ENCODE data around the gene DIP2B. TPM values are rescaled to one million over a fixed set of nuclear protein-coding genes. Genes with fewer than 3 reads are reported as not detected.

DIP2B gene
- total and polyA plus RNA-seq, 2 of the 13 experiments (the other 11 are each of a cell fraction or from before 2014, with no cell fraction given), result 32.1 to 35.8 TPM

GRCh38 chr12:50504798-50505674 is at the start of gene DIP2B (continued):
- TF ChIP-seq ELK4 (CRISPR knock-in tag; IDR thresholded peaks at IDR 0.05; ENCODE audit: borderline replicate concordance) (no peak), ZNF629 (CRISPR knock-in tag; conservative IDR thresholded peaks at IDR 0.05) (peak; percentile 97), ZNF792 (CRISPR knock-in tag; IDR thresholded peaks at IDR 0.05) (0 out of 2 replicates have a peak, but pooled peaks have one; percentile 20), MATR3 (CRISPR knock-in tag; IDR thresholded peaks at IDR 0.05) (no peak), CREBL2 (CRISPR knock-in tag; IDR thresholded peaks at IDR 0.05; ENCODE audit: borderline replicate concordance) (no peak; the same call in 1 of the 2 replicates), TP53 (CRISPR knock-in tag; conservative IDR thresholded peaks at IDR 0.05) (no peak), ZNF280B (CRISPR knock-in tag; IDR thresholded peaks at IDR 0.05; ENCODE audit: borderline replicate concordance) (no peak), WIZ (CRISPR knock-in tag; IDR thresholded peaks at IDR 0.05) (no peak; the same call in 1 of the 2 replicates), ZBTB26 (CRISPR knock-in tag; IDR thresholded peaks at IDR 0.05; ENCODE audit: borderline replicate concordance) (no peak), ZNF33A (CRISPR knock-in tag; IDR thresholded peaks at IDR 0.05; ENCODE audit: borderline replicate concordance) (no peak), ZNF768 (CRISPR knock-in tag; IDR thresholded peaks at IDR 0.05) (peak; percentile 32; the same call in 1 of the 2 replicates), HMGXB4 (CRISPR knock-in tag; IDR thresholded peaks at IDR 0.05; ENCODE audit: borderline replicate concordance in 1 of 2, low read depth in 1 of 2) (peak; percentile 85 to 96), ZKSCAN5 (CRISPR knock-in tag; IDR thresholded peaks at IDR 0.05) (no peak), SPEN (CRISPR knock-in tag; IDR thresholded peaks at IDR 0.05; ENCODE audit: low read depth) (peak; percentile 37), MAFF (IDR thresholded peaks at IDR 0.05; ENCODE audit: low read depth, low read length) (no peak), ZNF121 (CRISPR knock-in tag; IDR thresholded peaks at IDR 0.05) (0 out of 2 replicates have a peak, but pooled peaks have one; percentile 12), ZNF343 (CRISPR knock-in tag; IDR thresholded peaks at IDR 0.05) (no peak; the same call in 1 of the 2 replicates), KLF11 (CRISPR knock-in tag; IDR thresholded peaks at IDR 0.05) (no peak), NR0B2 (CRISPR knock-in tag; IDR thresholded peaks at IDR 0.05) (0 out of 2 replicates have a peak, but pooled peaks have one; percentile 67), ZNF431 (CRISPR knock-in tag; IDR thresholded peaks at IDR 0.05; ENCODE audit: borderline replicate concordance, low read depth) (peak; percentile 67; the same call in 1 of the 2 replicates), FIP1L1 (IDR thresholded peaks at IDR 0.05; ENCODE audit: borderline replicate concordance, insufficient read depth, low read depth, low read length) (no peak), TBX2 (CRISPR knock-in tag; IDR thresholded peaks at IDR 0.05; ENCODE audit: borderline replicate concordance) (peak; percentile 55; the same call in 1 of the 2 replicates)
